Measurements from ENCODE around the gene RPL18.
"Not testable (repeated sequence)": the region's sequence is repeated elsewhere in the genome, so short reads cannot be mapped to it uniquely, and the experiment has no call there.

RPL18 gene

DNA sequence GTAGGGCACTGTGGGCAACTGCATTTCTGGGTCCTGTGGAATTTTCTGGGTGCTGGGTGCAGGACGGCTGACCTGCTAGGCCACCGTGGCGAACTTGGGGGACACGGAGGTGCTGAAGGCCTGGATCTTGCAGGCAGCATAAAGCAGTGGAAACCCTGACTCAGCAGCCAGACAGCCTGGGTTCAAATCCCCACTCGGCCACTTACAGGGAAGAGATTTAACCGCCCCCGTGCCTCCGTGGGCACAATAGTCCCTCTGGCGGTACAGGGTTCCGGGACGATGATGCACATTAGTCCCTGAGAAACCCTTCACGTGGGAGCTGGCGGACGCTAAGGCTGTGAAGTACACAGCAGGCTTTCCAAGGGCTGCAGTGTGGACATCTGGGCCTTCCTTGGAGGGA lies 7.1 kb downstream of the RPL18 start:
- DNase-seq: no peak

- no peak for DNase-seq
Measured at GRCh38 chr19:48609571-48610108, 9.3 kb downstream of the RPL18 start.

DNA sequence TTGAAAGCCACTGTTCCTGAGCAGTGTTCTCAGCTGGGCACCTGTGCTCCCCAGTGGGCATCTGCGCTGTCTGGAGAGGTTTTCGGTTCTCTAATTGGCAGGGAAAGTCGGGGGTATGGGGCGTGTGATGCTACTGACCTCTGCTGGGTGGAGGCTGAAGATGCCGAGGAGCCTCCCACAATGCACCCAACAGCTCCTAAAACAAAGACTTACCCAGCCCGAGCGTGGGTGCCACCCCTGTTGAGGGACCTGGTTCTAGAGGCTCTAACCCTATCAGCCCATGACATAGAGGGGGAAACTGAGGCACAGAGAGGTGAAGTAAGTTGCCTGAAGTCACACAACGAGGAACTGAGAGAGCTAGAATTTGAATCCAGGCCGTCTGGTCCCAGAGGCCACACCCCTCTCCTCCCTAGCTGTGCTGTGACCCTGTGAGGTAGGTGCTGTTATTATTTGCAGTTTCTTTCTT lies 10.1 kb downstream of the RPL18 start:
- peak; percentile 61 to 66 for DNase-seq

GRCh38 chr19:48607359-48607755 lies 11.6 kb downstream of the RPL18 start:
- DNase-seq: no peak

DNA sequence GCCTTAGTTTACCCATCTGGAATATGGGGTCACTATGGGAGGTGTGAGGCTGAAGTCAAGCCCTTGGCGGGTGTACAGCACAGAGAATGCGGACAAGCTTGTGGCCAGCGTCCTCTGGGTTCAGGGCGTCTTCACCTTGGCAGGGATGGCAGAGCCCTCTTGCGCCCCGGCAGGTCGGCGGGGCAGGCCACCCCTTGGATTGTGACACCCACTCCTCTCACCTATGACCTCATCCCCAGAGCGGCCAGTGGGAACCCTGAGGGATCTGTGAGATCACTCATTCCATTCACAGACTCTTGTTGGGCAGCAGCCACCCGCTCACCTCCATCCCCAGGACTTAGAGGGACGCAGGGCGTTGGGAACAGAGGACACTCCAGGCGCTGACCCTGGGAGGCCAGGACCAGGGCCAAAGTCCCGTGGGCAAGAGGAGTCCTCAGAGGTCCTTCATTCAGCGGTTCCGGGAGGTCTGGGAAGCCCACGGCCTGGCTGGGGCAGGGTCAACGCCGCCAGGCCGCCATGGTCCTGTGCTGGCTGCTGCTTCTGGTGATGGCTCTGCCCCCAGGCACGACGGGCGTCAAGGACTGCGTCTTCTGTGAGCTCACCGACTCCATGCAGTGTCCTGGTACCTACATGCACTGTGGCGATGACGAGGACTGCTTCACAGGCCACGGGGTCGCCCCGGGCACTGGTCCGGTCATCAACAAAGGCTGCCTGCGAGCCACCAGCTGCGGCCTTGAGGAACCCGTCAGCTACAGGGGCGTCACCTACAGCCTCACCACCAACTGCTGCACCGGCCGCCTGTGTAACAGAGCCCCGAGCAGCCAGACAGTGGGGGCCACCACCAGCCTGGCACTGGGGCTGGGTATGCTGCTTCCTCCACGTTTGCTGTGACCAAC lies 12.3 kb downstream of the RPL18 start, which contains the start of gene SPACA4:
Gene SPACA4, plus strand, starts transcription at position 280 of the 896 bp plus-strand sequence. Its CDS starts 237 bp downstream, at position 517.
- no peak for DNase-seq

GRCh38 chr19:48603850-48604249 lies 15.1 kb downstream of the RPL18 start:
- DNase-seq: no peak

GRCh38 chr19:48603449-48603848 lies 15.5 kb downstream of the RPL18 start:
- no peak for DNase-seq

GRCh38 chr19:48603001-48603400 lies 16.0 kb downstream of the RPL18 start:
- no peak for DNase-seq

DNA sequence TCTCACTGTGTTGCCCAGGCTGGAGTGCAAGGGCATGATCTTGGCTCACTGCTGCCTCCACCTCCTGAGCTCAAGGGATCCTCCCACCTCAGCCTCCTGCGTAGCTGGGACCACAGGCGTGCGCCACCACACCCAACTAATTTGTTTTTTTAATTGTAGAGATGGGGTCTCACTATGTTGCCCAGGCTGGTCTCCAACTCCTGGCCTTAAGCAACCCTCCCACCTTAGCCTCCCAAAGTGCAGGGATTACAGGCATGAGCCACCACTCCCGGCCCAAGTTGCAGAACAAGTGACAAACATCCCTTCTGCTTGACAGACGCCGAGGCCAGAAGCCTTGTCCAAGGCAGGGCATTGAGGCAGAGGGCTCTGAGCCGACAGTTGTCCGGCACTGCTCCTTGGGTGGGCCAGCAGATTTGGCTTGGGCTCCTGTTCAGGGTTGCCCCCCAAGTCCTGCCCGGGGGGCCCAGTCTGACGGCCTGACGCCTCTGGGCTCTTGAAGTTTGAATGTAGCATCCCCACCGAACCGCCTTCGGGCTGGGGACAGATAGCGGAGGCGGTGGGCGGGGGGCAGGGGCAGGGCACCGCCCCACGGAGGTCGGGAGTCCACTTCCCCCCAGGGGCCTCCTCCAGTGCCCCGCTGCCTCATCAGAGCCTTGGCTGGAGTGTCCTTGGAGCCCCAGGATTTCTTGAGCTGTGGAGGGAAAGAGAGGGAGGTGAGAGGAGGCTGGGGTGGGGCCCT lies 18.1 kb downstream of the RPL18 start:
- DNase-seq: no peak

DNA sequence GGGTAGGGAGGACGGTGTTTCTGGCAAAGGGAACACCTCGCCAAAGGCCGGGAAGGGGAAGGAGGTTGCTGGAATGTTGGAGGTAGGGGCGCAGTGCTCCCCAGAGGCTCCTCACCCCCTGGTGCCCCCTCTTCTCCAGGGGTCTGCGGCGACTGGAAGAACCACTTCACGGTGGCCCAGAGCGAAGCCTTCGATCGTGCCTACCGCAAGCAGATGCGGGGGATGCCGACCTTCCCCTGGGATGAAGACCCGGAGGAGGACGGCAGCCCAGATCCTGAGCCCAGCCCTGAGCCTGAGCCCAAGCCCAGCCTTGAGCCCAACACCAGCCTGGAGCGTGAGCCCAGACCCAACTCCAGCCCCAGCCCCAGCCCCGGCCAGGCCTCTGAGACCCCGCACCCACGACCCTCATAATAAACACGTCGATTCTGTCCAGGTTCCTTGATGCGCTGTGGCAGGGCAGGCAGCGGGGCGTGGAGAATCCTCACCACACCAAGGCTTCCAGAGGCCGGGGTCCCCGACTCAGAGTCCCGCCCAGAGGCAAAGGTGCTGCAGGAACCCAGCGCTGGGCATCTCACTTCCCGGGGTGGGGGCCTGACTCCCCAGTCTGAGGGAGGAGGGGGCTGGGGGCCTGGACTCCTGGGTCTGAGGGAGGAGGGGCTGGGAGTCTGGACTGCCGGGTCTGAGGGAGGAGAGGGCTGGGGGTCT lies 19.8 kb downstream of the RPL18 start:
- DNase-seq: no peak

DNA sequence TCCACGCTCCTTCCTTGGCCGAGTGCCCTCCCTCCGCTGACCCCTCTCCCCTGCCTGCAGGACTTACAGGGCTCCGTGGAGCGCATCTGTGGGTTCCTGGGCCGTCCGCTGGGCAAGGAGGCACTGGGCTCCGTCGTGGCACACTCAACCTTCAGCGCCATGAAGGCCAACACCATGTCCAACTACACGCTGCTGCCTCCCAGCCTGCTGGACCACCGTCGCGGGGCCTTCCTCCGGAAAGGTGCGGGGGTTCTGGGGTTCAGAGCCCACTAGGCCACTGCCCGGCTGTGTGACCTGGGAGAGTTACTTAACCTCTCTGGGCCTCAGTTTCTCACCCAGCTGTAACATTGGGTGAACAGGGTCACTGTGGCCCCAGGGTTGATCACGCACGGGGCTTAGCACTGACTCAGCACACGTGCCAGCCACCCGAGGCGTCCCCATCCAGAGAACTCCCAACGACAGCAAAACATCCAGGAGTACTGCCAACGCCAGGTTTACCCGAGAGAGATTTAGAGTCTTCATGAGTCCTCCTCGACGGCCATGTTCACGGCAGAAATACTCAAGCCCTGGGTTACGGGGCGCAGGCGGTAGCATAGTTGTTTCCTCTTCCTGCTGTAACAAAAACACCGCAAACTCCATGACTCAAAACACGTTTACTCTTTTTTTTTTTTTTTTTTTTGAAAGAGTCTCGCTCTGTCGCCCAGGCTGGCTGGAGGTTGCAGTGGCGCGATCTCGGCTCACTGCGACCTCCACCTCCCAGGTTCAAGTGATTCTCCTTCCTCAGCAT lies 22.1 kb downstream of the RPL18 start:
- no peak for DNase-seq

GRCh38 chr19:48596237-48596636 lies 22.7 kb downstream of the RPL18 start:
- no peak for DNase-seq

- no peak for DNase-seq
Measured at GRCh38 chr19:48595833-48596232, 23.1 kb downstream of the RPL18 start.

GRCh38 chr19:48595171-48595570 lies 23.8 kb downstream of the RPL18 start:
- no peak for DNase-seq

- no peak for DNase-seq
Measured at GRCh38 chr19:48591021-48591420, 28.0 kb downstream of the RPL18 start.

DNA sequence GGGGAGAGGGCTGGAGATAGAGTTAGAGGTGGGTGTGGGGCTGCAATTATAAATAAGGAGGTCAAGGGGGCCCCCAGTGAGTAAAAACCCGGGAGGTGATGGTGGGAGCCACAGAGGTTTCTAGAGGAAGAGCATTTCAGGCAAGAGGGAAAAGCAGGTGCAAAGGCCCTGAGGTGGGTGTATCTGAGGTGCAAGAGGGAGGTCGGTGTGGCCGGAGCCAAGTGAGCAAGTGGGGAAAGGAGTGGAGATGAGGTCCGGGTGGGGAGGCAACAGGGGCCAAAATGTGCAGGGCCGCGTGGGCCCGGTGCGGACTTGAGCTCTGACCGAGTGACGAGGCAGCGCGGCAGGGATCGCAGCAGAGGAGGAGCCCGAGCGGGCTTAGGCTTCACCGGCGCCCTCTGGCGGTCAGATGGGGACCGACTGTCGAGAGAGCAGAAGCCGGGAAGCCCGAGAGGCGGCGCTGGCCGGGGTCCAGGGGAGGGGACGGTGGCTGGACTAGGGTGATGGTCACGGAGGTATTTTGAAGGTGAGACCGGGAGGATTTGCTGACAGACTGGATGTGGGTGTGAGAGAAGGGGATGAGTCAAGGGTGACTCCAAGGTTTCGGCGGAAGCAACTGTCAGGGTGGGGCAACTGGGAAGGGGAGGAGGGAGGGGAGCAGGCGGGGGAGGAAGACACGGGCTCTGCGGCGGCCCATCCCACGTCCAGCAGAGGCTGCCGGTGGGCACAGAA lies 30.1 kb downstream of the RPL18 start:
- peak; percentile 72 to 90 for DNase-seq

DNA sequence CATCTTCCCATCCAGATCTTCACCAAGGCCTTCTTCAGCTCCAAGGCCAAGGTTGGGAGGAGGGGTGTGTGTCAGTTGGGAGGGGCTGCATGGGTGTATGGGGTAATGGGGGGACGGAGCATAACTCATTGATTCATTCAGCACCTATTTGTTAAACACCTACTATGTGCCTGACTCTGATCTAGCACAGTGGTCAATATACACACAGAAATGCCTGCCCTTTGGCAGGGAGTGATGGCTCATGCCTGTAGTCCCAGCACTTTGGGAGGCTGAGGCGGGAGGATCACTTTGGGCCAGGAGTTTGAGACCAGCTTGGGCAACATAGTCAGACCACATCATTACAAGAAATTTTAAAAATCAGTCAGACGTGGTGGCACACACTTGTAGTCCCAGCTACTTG lies 31.6 kb downstream of the RPL18 start:
- no peak for DNase-seq

- no peak for DNase-seq
Measured at GRCh38 chr19:48582168-48582567, 36.8 kb downstream of the RPL18 start.

GRCh38 chr19:48578891-48579290 lies 40.1 kb downstream of the RPL18 start:
- DNase-seq: no peak

GRCh38 chr19:48577908-48578307 lies 41.1 kb downstream of the RPL18 start:
- not testable (repeated sequence) for DNase-seq

DNA sequence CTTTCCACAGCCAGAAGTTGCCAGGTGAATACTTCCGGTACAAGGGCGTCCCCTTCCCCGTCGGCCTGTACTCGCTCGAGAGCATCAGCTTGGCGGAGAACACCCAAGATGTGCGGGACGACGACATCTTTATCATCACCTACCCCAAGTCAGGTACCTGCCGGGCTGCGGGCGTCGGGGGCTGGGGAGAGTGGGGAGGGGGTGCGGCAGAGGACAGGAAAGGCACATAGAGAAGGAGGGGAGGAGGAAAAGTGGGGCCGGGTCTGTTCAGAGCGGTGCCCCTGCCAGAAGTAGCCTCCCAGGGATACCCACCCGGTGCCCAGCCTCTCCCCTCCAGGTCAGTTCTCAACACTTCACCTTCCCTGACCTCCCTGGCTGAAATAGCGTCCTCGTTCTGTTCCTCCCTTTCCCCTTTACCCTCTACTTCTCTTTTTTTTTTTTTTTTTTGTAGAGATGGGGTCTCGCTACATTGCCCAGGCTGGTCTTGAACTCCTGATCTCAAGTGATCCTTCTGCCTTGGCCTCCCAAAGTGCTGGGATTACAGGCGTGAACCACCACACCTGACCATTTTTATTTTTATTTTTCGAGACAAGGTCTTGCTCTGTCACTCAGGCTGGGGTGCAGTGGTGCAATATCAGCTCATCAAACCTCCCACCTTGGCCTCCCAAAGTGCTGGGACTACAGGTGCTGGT lies 42.9 kb downstream of the RPL18 start:
- no peak for DNase-seq

Measured in inflammatory macrophage treated with lipopolysaccharide for 1 hour (primary cell).